DOHH2 (cell line): ENCODE data around the gene IMPG2.

ENCODE experiments used
- H3F3A ChIP-seq: fragments of 200-600 bp; sonication (generic), shearing (Covaris generic); 2 replicates; pipeline ENCODE4 v1.6.0; 2016; ENCODE audit warnings: antibody characterized with exemption, mild to moderate bottlenecking; ENCODE audit not compliant: control insufficient read depth, insufficient read depth
- H3K27ac ChIP-seq: fragments of 200-600 bp; sonication (generic); 2 replicates; pipeline ENCODE4 v1.5.1; 2014; ENCODE audit warnings: low read depth, mild to moderate bottlenecking, low read length, moderate library complexity
- H3K27me3 ChIP-seq: fragments of 200-600 bp; sonication (generic); 2 replicates; pipeline ENCODE4 v1.6.1; 2014; ENCODE audit warnings: mild to moderate bottlenecking, low read length, mixed read lengths; ENCODE audit not compliant: control insufficient read depth
- H3K36me3 ChIP-seq: fragments of 200-600 bp; sonication (generic); 2 replicates; pipeline ENCODE4 v1.6.1; 2014; ENCODE audit warnings: mild to moderate bottlenecking, low read length, moderate library complexity, mixed read lengths; ENCODE audit not compliant: control insufficient read depth
- H3K4me1 ChIP-seq: fragments of 200-600 bp; sonication (generic); 2 replicates; pipeline ENCODE4 v1.6.1; 2014; ENCODE audit warnings: mild to moderate bottlenecking, low read length, mixed read lengths; ENCODE audit not compliant: control insufficient read depth
- H3K4me2 ChIP-seq: fragments of 200-600 bp; sonication (generic); 2 replicates; pipeline ENCODE4 v1.6.0; 2014; ENCODE audit warnings: mild to moderate bottlenecking, low read length, moderate library complexity
- H3K4me3 ChIP-seq: fragments of 200-600 bp; sonication (generic); 2 replicates; pipeline ENCODE4 v1.5.1; 2014; ENCODE audit warnings: mild to moderate bottlenecking, low read length, mixed read lengths
- H3K79me2 ChIP-seq: fragments of 200-600 bp; sonication (generic); 2 replicates; pipeline ENCODE4 v1.6.1; 2014; ENCODE audit warnings: mild to moderate bottlenecking, low read length, mixed read lengths; ENCODE audit not compliant: control insufficient read depth
- H3K9me2 ChIP-seq: fragments of 200-600 bp; sonication (generic); replicated peaks from 2 replicates; pipeline ENCODE4 v1.6.1; 2014; ENCODE audit warnings: mild to moderate bottlenecking, low read length, mixed read lengths; ENCODE audit not compliant: control insufficient read depth
- H3K9me3 ChIP-seq: fragments of 200-600 bp; sonication (generic); 2 replicates; pipeline ENCODE4 v1.6.1; 2014; ENCODE audit warnings: antibody characterized with exemption, low read length, mixed read lengths; ENCODE audit not compliant: control insufficient read depth, insufficient read depth
- H4K20me1 ChIP-seq: fragments of 200-600 bp; sonication (generic); 2 replicates; pipeline ENCODE4 v1.6.0; 2014; ENCODE audit warnings: low read depth, mild to moderate bottlenecking, antibody characterized with exemption, low read length, moderate library complexity; ENCODE audit not compliant: control insufficient read depth, insufficient read depth
- CTCF ChIP-seq: fragments of 200-600 bp; sonication (generic); IDR thresholded peaks from one replicate; pipeline ENCODE4 v1.5.1; 2014; ENCODE audit warnings: antibody characterized with exemption, mild to moderate bottlenecking, low read depth, low read length; ENCODE audit not compliant: poor library complexity, severe bottlenecking
- EZH2phosphoT487 ChIP-seq: fragments of 200-600 bp; sonication (generic); IDR thresholded peaks from 2 replicates; pipeline ENCODE4 v1.6.1; 2017; ENCODE audit warnings: borderline replicate concordance, mild to moderate bottlenecking, antibody characterized with exemption, low read length, moderate library complexity, mixed read lengths

Gene IMPG2

GRCh38 chr3:101216710-101217465 is 103.5 kb downstream of the IMPG2 start:
- no peaks in the 10 kb centered on the region for H4K20me1 ChIP-seq
- no peak overlapping the region for H3K27ac ChIP-seq
- peaks cover 5% of the 10 kb centered on the region; the same call in 1 of the 2 replicates for H3K9me3 ChIP-seq
- H3F3A ChIP-seq: no peaks in the 10 kb centered on the region
- no peaks in the 10 kb centered on the region for H3K4me1 ChIP-seq
- H3K27me3 ChIP-seq: no peaks in the 10 kb centered on the region
- H3K79me2 ChIP-seq: no peaks in the 10 kb centered on the region
- H3K4me3 ChIP-seq: no peak overlapping the region
- H3K36me3 ChIP-seq: no peaks in the 10 kb centered on the region
- no peaks in the 10 kb centered on the region for H3K9me2 ChIP-seq
- H3K4me2 ChIP-seq: no peak overlapping the region
- TF ChIP-seq CTCF: no peak
- no peak for TF ChIP-seq EZH2phosphoT487

GRCh38 chr3:101212730-101213129 is 107.6 kb downstream of the IMPG2 start:
- Histone ChIP-seq H4K20me1 (no peaks in the 10 kb centered on the region), H3K9me3 (no peaks in the 10 kb centered on the region), H3F3A (no peaks in the 10 kb centered on the region), H3K9me2 (no peaks in the 10 kb centered on the region), H3K4me3 (no peak overlapping the region), H3K27ac (no peak overlapping the region), H3K36me3 (no peaks in the 10 kb centered on the region), H3K27me3 (no peaks in the 10 kb centered on the region), H3K79me2 (no peaks in the 10 kb centered on the region), H3K4me1 (no peaks in the 10 kb centered on the region), H3K4me2 (no peak overlapping the region)
- TF ChIP-seq CTCF (no peak), EZH2phosphoT487 (no peak)

DNA sequence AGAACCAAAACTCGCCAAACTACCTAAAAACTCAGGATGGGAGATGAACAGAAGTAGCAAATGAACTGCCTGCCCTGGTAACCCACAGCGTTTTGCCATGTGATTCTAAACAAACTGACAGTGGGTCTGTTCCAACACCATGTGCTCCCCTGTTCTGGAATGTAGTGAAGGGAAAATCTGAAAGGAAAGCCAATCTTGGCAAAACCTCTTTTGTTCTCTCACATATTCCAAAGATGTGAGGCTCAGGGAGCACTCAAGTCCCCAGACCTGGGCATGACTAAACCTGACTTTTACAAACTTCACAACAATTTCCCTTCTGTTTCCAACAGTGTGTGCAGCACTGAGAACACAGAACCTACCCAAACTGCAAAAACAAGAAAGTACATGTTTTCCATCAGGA is 116.1 kb downstream of the IMPG2 start:
- Histone ChIP-seq H3K27ac (no peak overlapping the region), H3K9me3 (no peaks in the 10 kb centered on the region)
- TF ChIP-seq EZH2phosphoT487 (no peak), CTCF (no peak)

More for the DNA sequence above, 116.1 kb downstream of the IMPG2 start:
- no peaks in the 10 kb centered on the region for H3K4me1 ChIP-seq
- no peak overlapping the region for H3K4me2 ChIP-seq
- no peaks in the 10 kb centered on the region for H3F3A ChIP-seq
- H3K36me3 ChIP-seq: no peaks in the 10 kb centered on the region
- H3K27me3 ChIP-seq: peaks cover 12% of the 10 kb centered on the region
- H3K4me3 ChIP-seq: no peak overlapping the region
- H4K20me1 ChIP-seq: no peaks in the 10 kb centered on the region
- no peaks in the 10 kb centered on the region for H3K9me2 ChIP-seq
- no peaks in the 10 kb centered on the region for H3K79me2 ChIP-seq
